Spleen (tissue), 11 donors: Measurements from ENCODE around the gene ANKRD60. TPM values are rescaled to one million over a fixed set of nuclear protein-coding genes. Genes with fewer than 3 reads are reported as not detected.

ENCODE experiments used
- DNase-seq: peaks from one replicate; pipeline ENCODE4 v3.0.0-alpha.2; 2020
- H3K27ac ChIP-seq, 8 donors: fragments of 200-600 bp; sonication (generic) in 7 of 8; 1 replicate in 4 of 8; 2 replicates in 4 of 8; pipeline versions ENCODE4 v1.5.0 to v1.8.0; 2016 to 2021; ENCODE audit warnings: inconsistent platforms in 4 of 8, mild to moderate bottlenecking in 4 of 8, moderate library complexity in 1 of 8
- H3K27me3 ChIP-seq, 7 donors: fragments of 200-600 bp; sonication (generic) in 6 of 7; replicated peaks in 1 of 7; 1 replicate in 4 of 7; 2 replicates in 3 of 7; pipeline versions ENCODE4 v1.5.0 to v1.8.0; 2016 to 2021; ENCODE audit warnings: inconsistent platforms in 3 of 7, mild to moderate bottlenecking in 1 of 7
- H3K36me3 ChIP-seq, 6 donors: fragments of 200-600 bp; sonication (generic) in 5 of 6; 1 replicate in 4 of 6; 2 replicates in 2 of 6; pipeline versions ENCODE4 v1.5.0 to v1.8.0; 2016 to 2021; ENCODE audit warnings: inconsistent platforms in 2 of 6
- H3K4me1 ChIP-seq, 6 donors: fragments of 200-600 bp; sonication (generic) in 5 of 6; 1 replicate in 3 of 6; 2 replicates in 3 of 6; pipeline versions ENCODE4 v1.5.0 to v1.8.0; 2016 to 2021; ENCODE audit warnings: inconsistent platforms in 3 of 6
- H3K4me3 ChIP-seq, 8 donors: fragments of 200-600 bp; sonication (generic) in 7 of 8; 1 replicate in 4 of 8; 2 replicates in 4 of 8; pipeline versions ENCODE4 v1.5.0 to v1.8.0; 2016 to 2021; ENCODE audit warnings: inconsistent platforms in 4 of 8, mild to moderate bottlenecking in 4 of 8, moderate library complexity in 2 of 8
- H3K9me3 ChIP-seq, 8 donors: fragments of 200-600 bp; sonication (generic) in 7 of 8; 1 replicate in 4 of 8; 2 replicates in 4 of 8; pipeline versions ENCODE4 v1.5.0 to v1.8.0; 2016 to 2021; ENCODE audit warnings: inconsistent platforms in 4 of 8
- CTCF ChIP-seq, 11 experiments: fragments of 200-600 bp in 7 of 11; fragments of 450-650 bp in 4 of 11; sonication (generic) in 4 of 11; IDR thresholded peaks in 8 of 11; conservative IDR thresholded peaks in 3 of 11; 1 replicate in 7 of 11; 2 replicates in 4 of 11; pipeline versions ENCODE4 v1.4.0 to v1.8.0; 2016 to 2021; ENCODE audit warnings: antibody characterized with exemption in 11 of 11, inconsistent platforms in 4 of 11, mild to moderate bottlenecking in 1 of 11
- POLR2A ChIP-seq, 3 donors: fragments of 450-650 bp; IDR thresholded peaks; one replicate each; pipeline ENCODE4 v1.5.1; 2017; ENCODE audit warnings: antibody characterized with exemption in 3 of 3, mild to moderate bottlenecking in 1 of 3
- POLR2AphosphoS5 ChIP-seq, 3 donors: sonication (generic); formaldehyde crosslinking; IDR thresholded peaks; one replicate each; pipeline ENCODE4 v1.5.1; 2017; ENCODE audit warnings: antibody characterized with exemption in 3 of 3
- WGBS, 5 donors: extraction: QIAGEN DNeasy Blood & Tissue Kit in 3 of 5; methylation state at CpG; one replicate each; pipeline versions ENCODE4 v1.1.5 to v1.1.7; 2013 to 2018; 5-methylcytosine and 5-hydroxymethylcytosine counted together
- intact Hi-C: fragments of 100-400 bp; cut with DNase I; formaldehyde crosslinking; loops from one replicate; pipeline ENCODE4 v1.15.0; 2023; ENCODE audit warnings: low total_unique reads
- polyA plus RNA-seq, 3 donors: library from polyadenylated mRNA; stranded (reverse); fragments of 200-250 nt; gene quantifications; one replicate each; pipeline ENCODE4 v1.2.1, GENCODE V29; 2013
- total RNA-seq, 7 donors: library from RNA; depleted of rRNA in 3 of 7; stranded (reverse); fragments of >200 nt in 3 of 7; fragmentation: NEBNext Ultra II Directional in 4 of 7; extraction: Animal tissue kit (Norgen Biotek cat#: 25700) in 4 of 7; gene quantifications; one replicate each; pipeline versions ENCODE4 v1.1.0 to v1.2.1, GENCODE V29; 2016 to 2021
- donor health status: healthy with polysubstance abuse.
- donor health status: DM: no; HTN: no; CAD: no; lungs with moderate emphysema.
- donor health status: DM: no; HTN: no; CAD: no.
- donor health status: Bipolar disorder and iron deficiency.
- donor health status: healthy.
- donor health status: DM: no; HTN: no; CAD: no.
- donor health status: DM: yes; HTN: yes; CAD: no.

ANKRD60 gene
- total and polyA plus RNA-seq, 10 donors, result not detected

- TF ChIP-seq CTCF (IDR thresholded peaks at IDR 0.05 in 8 of 11, conservative IDR thresholded peaks at IDR 0.05 in 3 of 11) (no peak), POLR2A (IDR thresholded peaks at IDR 0.05) (no peak), POLR2AphosphoS5 (IDR thresholded peaks at IDR 0.05) (no peak)
- no peaks in the 10 kb centered on the region for H3K9me3 ChIP-seq
- DNase-seq, result no peak
- no peaks in the 10 kb centered on the region for H3K4me1 ChIP-seq
- no peak overlapping the region for H3K27ac ChIP-seq
- intact Hi-C loops, result no loop called here
- no peaks in the 10 kb centered on the region for H3K36me3 ChIP-seq
- WGBS, 5 donors, result 87 to 94% (median 91%) methylated on average over 6 of the region's 6 CpGs
- no peak overlapping the region for H3K4me3 ChIP-seq
- H3K27me3 ChIP-seq, result peaks cover 0 to 9% (median 0%) of the 10 kb centered on the region in 7 donors
Measured at GRCh38 chr20:58195047-58195446, 33.4 kb downstream of the ANKRD60 start.

GRCh38 chr20:58194175-58194791, 34.2 kb downstream of the ANKRD60 start:
- TF ChIP-seq POLR2A (IDR thresholded peaks at IDR 0.05) (no peak), CTCF (IDR thresholded peaks at IDR 0.05 in 8 of 11, conservative IDR thresholded peaks at IDR 0.05 in 3 of 11) (no peak), POLR2AphosphoS5 (IDR thresholded peaks at IDR 0.05) (no peak)
- H3K9me3 ChIP-seq, result no peaks in the 10 kb centered on the region
- intact Hi-C loops, result no loop called here
- no peaks in the 10 kb centered on the region for H3K36me3 ChIP-seq
- no peak overlapping the region for H3K27ac ChIP-seq
- H3K4me3 ChIP-seq, result no peak overlapping the region
- WGBS, 5 donors, result 69 to 86% (median 80%) methylated on average over 7 of the region's 7 CpGs
- H3K4me1 ChIP-seq, result no peaks in the 10 kb centered on the region
- peaks cover 0 to 9% (median 0%) of the 10 kb centered on the region in 7 donors for H3K27me3 ChIP-seq
- no peak for DNase-seq

GRCh38 chr20:58192567-58192966, 35.9 kb downstream of the ANKRD60 start:
- Histone ChIP-seq H3K27me3 (peaks cover 0 to 9% (median 0%) of the 10 kb centered on the region in 7 donors), H3K36me3 (no peaks in the 10 kb centered on the region), H3K4me1 (no peaks in the 10 kb centered on the region), H3K9me3 (no peaks in the 10 kb centered on the region), H3K27ac (no peak overlapping the region), H3K4me3 (no peak overlapping the region)
- intact Hi-C loops, result no loop called here
- peak in 10 of 11 experiments; percentile 12 to 75 (median 56) for TF ChIP-seq CTCF (IDR thresholded peaks at IDR 0.05 in 8 of 11, conservative IDR thresholded peaks at IDR 0.05 in 3 of 11)
- no peak for TF ChIP-seq POLR2A (IDR thresholded peaks at IDR 0.05)
- no peak for DNase-seq
- 33 to 62% (median 38%) methylated on average over 5 of the region's 5 CpGs; no CpG with 5 or more reads in 1 of the 5 donors for WGBS, 5 donors

GRCh38 chr20:58192065-58192464, 36.4 kb downstream of the ANKRD60 start:
- peaks cover 0 to 9% (median 0%) of the 10 kb centered on the region in 7 donors for H3K27me3 ChIP-seq
- H3K36me3 ChIP-seq, result no peaks in the 10 kb centered on the region
- no peaks in the 10 kb centered on the region for H3K4me1 ChIP-seq
- DNase-seq, result no peak
- 72 to 80% (median 79%) methylated on average over 10 of the region's 10 CpGs for WGBS, 5 donors
- H3K4me3 ChIP-seq, result no peak overlapping the region
- no peaks in the 10 kb centered on the region for H3K9me3 ChIP-seq
- H3K27ac ChIP-seq, result no peak overlapping the region
- TF ChIP-seq POLR2A (IDR thresholded peaks at IDR 0.05) (no peak), POLR2AphosphoS5 (IDR thresholded peaks at IDR 0.05) (no peak), CTCF (IDR thresholded peaks at IDR 0.05 in 8 of 11, conservative IDR thresholded peaks at IDR 0.05 in 3 of 11) (no peak)
- intact Hi-C loops, result no loop called here
